ENCODE measurements around the gene ISG20. TPM values are rescaled to one million over a fixed set of nuclear protein-coding genes. Genes with fewer than 3 reads are reported as not detected.

The ISG20 gene
- total and polyA plus RNA-seq, 8 donors = 3.0 to 14.2 (median 7.2) TPM

DNA sequence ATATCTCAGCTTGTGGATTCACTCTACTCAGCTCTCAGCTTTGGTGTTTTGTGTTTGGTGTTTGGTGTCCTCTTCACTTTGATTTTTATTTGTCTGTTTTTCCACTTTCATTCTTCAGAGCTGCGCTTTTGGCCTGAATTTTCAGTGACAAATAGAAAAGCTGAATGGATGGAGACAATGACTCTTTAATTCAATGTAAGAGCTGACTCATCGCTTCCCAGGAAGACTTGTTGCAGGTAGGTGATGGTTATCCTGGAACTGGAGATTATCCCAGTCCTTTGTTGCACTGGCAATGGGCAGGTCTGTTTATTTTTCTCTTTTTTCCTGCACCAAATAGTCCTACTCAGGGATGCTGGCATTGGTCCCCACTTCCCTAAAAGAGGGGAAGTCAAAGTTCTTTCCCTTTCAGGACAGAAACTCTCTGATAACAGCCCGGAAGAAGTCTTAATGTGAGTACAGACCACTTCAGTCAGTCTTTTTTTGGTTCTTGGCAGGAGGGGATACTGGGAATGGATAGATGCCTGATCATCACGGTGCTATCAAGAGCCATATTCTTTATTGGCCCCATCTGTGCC, 30.1 kb upstream of the ISG20 start:
- intact Hi-C loops (cut with DNase I) = no loop called here
- H3K36me3 ChIP-seq = no peaks in the 10 kb centered on the region
- 62 to 74% methylated on average over 4 of the region's 4 CpGs for WGBS, 2 donors
- TF ChIP-seq, protein P1, sequence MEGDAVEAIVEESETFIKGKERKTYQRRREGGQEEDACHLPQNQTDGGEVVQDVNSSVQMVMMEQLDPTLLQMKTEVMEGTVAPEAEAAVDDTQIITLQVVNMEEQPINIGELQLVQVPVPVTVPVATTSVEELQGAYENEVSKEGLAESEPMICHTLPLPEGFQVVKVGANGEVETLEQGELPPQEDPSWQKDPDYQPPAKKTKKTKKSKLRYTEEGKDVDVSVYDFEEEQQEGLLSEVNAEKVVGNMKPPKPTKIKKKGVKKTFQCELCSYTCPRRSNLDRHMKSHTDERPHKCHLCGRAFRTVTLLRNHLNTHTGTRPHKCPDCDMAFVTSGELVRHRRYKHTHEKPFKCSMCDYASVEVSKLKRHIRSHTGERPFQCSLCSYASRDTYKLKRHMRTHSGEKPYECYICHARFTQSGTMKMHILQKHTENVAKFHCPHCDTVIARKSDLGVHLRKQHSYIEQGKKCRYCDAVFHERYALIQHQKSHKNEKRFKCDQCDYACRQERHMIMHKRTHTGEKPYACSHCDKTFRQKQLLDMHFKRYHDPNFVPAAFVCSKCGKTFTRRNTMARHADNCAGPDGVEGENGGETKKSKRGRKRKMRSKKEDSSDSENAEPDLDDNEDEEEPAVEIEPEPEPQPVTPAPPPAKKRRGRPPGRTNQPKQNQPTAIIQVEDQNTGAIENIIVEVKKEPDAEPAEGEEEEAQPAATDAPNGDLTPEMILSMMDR (IDR thresholded peaks at IDR 0.05) = no peak
- no peak overlapping the region for H3K4me3 ChIP-seq
- peaks cover 0 to 40% (median 17%) of the 10 kb centered on the region in 4 donors for H3K27me3 ChIP-seq
- H3K4me1 ChIP-seq = peaks cover 0 to 6% (median 0%) of the 10 kb centered on the region in 3 donors
- no peaks in the 10 kb centered on the region for H3K9me3 ChIP-seq
- no peak overlapping the region for H3K27ac ChIP-seq
- DNase-seq = no peak
- FAIRE-seq = no peak
- no peak for ATAC-seq

DNA sequence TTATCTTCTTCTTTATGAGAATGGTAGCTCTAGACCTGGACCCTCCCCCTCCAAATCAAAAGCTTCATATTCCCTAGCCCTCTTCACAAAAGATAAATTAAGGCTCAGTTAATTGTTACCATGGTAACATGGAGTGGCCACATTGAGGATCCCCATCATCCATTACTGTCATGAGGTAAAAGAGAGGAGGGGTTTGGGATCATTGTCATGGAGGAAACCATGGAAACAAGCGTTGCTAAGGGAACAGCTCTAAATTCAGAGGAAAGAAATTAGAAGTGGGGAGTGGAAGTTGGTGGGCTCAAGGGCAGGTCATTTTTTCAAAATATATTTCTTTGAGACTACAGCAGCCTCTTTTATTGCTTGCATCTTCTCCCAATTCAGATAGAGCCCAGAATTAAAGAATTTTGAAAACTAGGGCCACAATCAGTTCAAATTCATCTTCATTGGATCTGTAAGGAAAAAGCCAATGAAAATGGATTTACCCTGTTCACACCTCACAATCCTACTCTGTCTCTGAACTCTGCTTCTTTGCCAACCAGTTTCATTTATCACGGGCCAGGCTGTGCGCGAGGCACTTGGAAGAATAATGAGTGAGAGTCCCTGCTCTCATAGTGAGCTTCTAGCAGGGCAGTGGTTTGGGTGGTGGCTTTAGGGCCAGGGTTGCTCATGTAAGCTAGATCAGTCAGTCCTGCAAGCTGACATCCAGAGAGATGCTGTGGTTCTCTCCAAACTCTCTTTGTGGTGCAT, 29.3 kb upstream of the ISG20 start:
- TF ChIP-seq, protein P1 (IDR thresholded peaks at IDR 0.05) = no peak
- no peak for ATAC-seq
- no peak for DNase-seq
- Histone ChIP-seq H3K9me3 (no peaks in the 10 kb centered on the region), H3K27me3 (peaks cover 0 to 32% (median 14%) of the 10 kb centered on the region in 4 donors), H3K4me3 (no peak overlapping the region), H3K27ac (no peak overlapping the region), H3K36me3 (no peaks in the 10 kb centered on the region), H3K4me1 (peaks cover 0 to 6% (median 0%) of the 10 kb centered on the region in 3 donors)
- intact Hi-C loops (cut with DNase I) = no loop called here
- 59 to 65% methylated on average over 4 of the region's 4 CpGs for WGBS, 2 donors
- FAIRE-seq = no peak

DNA sequence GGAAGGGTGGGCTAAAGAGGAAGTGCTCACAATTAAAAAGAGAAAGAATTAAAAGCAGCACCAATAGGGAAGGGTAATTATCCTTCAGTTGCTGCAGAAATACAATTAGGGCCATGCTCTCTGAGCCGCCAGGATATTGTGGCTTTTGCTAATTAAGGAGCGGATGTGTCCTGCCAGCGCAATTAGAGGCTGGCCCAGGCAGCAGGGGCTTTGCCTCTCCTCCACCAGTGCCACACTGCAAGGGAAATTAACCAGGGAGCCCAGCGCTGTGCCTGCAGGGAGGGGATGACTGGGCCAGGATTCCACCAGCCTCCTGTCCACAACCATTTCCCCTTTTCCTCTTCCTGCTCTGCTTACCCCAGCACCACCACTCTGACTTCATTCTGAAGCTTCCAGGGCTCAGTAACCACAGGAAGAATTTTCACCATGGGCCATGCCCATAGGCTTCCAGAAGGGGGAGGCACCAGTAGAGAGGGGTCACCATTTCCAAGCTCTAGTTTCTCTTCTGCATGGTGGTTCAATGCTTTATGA, 28.1 kb upstream of the ISG20 start:
- no peak for DNase-seq
- Histone ChIP-seq H3K27me3 (peaks cover 0 to 23% (median 8%) of the 10 kb centered on the region in 4 donors), H3K9me3 (no peaks in the 10 kb centered on the region), H3K4me1 (peaks cover 5 to 12% (median 12%) of the 10 kb centered on the region in 3 donors), H3K4me3 (no peak overlapping the region), H3K27ac (no peak overlapping the region), H3K36me3 (no peaks in the 10 kb centered on the region)
- 68 to 70% methylated on average over 4 of the region's 4 CpGs for WGBS, 2 donors
- FAIRE-seq = no peak
- TF ChIP-seq, protein P1 (IDR thresholded peaks at IDR 0.05) = no peak
- ATAC-seq = no peak
- intact Hi-C loops (cut with DNase I) = no loop called here

DNA sequence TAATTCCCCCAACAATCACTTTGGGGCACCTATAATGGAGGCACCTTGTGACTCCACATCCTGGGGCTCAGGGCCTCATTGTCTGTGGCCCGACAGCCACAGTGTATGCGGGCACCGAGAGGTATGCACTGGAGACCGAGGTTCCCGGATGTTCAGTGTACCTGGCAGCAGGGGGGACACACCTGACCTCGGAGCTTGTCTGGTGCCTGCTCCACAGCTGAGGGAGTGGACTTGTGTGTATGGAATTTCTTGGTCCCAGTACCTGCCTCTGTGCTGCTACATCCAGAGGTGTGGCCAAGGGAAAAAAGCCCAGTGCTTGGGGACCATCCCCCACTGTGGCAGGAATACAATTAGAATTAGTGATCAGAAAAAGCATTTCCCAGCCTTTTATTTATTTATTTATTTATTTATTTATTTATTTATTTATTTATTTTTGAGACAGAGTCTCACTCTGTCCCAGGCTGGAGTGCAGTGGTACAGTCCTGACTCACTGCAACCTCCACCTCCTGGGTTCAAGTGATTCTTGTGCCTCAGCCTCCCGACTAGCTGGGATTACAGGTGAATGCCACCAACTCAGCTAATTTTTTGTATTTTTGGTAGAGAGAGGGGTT, 26.5 kb upstream of the ISG20 start:
- TF ChIP-seq, protein P1 (IDR thresholded peaks at IDR 0.05) = no peak
- FAIRE-seq (no peak), ATAC-seq (no peak), DNase-seq (no peak)
- peaks cover 0 to 8% (median 0%) of the 10 kb centered on the region in 4 donors for H3K27me3 ChIP-seq
- intact Hi-C loops (cut with DNase I) = no loop called here
- no peak overlapping the region for H3K4me3 ChIP-seq
- H3K9me3 ChIP-seq = no peaks in the 10 kb centered on the region
- no peaks in the 10 kb centered on the region for H3K36me3 ChIP-seq
- no peak overlapping the region for H3K27ac ChIP-seq
- H3K4me1 ChIP-seq = peaks cover 7 to 17% (median 14%) of the 10 kb centered on the region in 3 donors
- WGBS, 2 donors = 71 to 77% methylated on average over 7 of the region's 7 CpGs
